ENCODE results near the gene ABCC11.
"Not testable (repeated sequence)": the region's sequence is repeated elsewhere in the genome, so short reads cannot be mapped to it uniquely, and the experiment has no call there.

- not testable (repeated sequence) for TF ChIP-seq CTCF, EP300 (IDR thresholded peaks at IDR 0.05)
Measured at GRCh38 chr16:48181746-48182520, 65.4 kb downstream of the ABCC11 start.

Measured in suprapubic skin (tissue), 3 donors.